Trophoblast cell (in vitro differentiated cells and primary cell): ENCODE data around the gene PLEKHM3.
"Not testable (repeated sequence)": the region's sequence is repeated elsewhere in the genome, so short reads cannot be mapped to it uniquely, and the experiment has no call there.

Source experiments
- DNase-seq, 2 donors: peaks; one replicate each; pipeline ENCODE4 v3.0.0-alpha.2; 2016
- H2AFZ ChIP-seq: 2 replicates; pipeline ENCODE4 v1.6.1; 2013; ENCODE audit warnings: low read length, moderate library complexity, mild to moderate bottlenecking; ENCODE audit not compliant: insufficient read depth, poor library complexity
- H2AK5ac ChIP-seq: 2 replicates; pipeline ENCODE4 v1.6.1; 2013; ENCODE audit warnings: mild to moderate bottlenecking, low read length
- H2BK120ac ChIP-seq: 2 replicates; pipeline ENCODE4 v1.6.1; 2013; ENCODE audit warnings: low read length, mild to moderate bottlenecking, moderate library complexity; ENCODE audit not compliant: insufficient read depth, poor library complexity
- H2BK12ac ChIP-seq: 2 replicates; pipeline ENCODE4 v1.6.1; 2013; ENCODE audit warnings: mild to moderate bottlenecking, low read length, moderate library complexity
- H2BK5ac ChIP-seq: 2 replicates; pipeline ENCODE4 v1.6.1; 2013; ENCODE audit warnings: low read length, low read depth, moderate library complexity, mild to moderate bottlenecking; ENCODE audit not compliant: poor library complexity
- H3K14ac ChIP-seq: 2 replicates; pipeline ENCODE4 v1.6.1; 2013; ENCODE audit warnings: mild to moderate bottlenecking, low read length
- H3K18ac ChIP-seq: 2 replicates; pipeline ENCODE4 v1.6.1; 2013; ENCODE audit warnings: mild to moderate bottlenecking, low read length
- H3K23ac ChIP-seq: 2 replicates; pipeline ENCODE4 v1.6.1; 2013; ENCODE audit warnings: low read length
- H3K27ac ChIP-seq: 2 replicates; pipeline ENCODE4 v1.5.1; 2013; ENCODE audit warnings: low read depth, mild to moderate bottlenecking, inconsistent platforms, low read length, moderate library complexity
- H3K27me3 ChIP-seq: 2 replicates; pipeline ENCODE4 v1.6.1; 2013; ENCODE audit warnings: inconsistent platforms, mild to moderate bottlenecking, low read length, moderate library complexity; ENCODE audit not compliant: insufficient read depth
- H3K36me3 ChIP-seq, 2 experiments: 1 replicate in 1 of 2; 2 replicates in 1 of 2; pipeline ENCODE4 v1.6.1; 2013; ENCODE audit warnings: low read length in 2 of 2, mild to moderate bottlenecking in 2 of 2, moderate library complexity in 1 of 2; ENCODE audit not compliant: insufficient read depth in 2 of 2, control insufficient read depth in 1 of 2
- H3K4ac ChIP-seq: 2 replicates; pipeline ENCODE4 v1.6.1; 2013; ENCODE audit warnings: low read depth, mild to moderate bottlenecking, low read length, moderate library complexity
- H3K4me1 ChIP-seq, 2 experiments: 1 replicate in 1 of 2; 2 replicates in 1 of 2; pipeline ENCODE4 v1.6.1; 2013; ENCODE audit warnings: low read length in 2 of 2, mild to moderate bottlenecking in 2 of 2, moderate library complexity in 1 of 2; ENCODE audit not compliant: insufficient read depth in 2 of 2, control insufficient read depth in 1 of 2
- H3K4me2 ChIP-seq: 2 replicates; pipeline ENCODE4 v1.6.1; 2013; ENCODE audit warnings: inconsistent platforms, mild to moderate bottlenecking, low read length, moderate library complexity
- H3K4me3 ChIP-seq: 2 replicates; pipeline ENCODE4 v1.5.1; 2013; ENCODE audit warnings: mild to moderate bottlenecking, low read depth, low read length, inconsistent platforms
- H3K79me1 ChIP-seq: one replicate; pipeline ENCODE4 v1.6.1; 2013; ENCODE audit warnings: low read length
- H3K79me2 ChIP-seq: 2 replicates; pipeline ENCODE4 v1.6.1; 2013; ENCODE audit warnings: low read length, mild to moderate bottlenecking; ENCODE audit not compliant: control insufficient read depth, insufficient read depth, poor library complexity
- H3K9ac ChIP-seq: 2 replicates; pipeline ENCODE4 v1.6.1; 2013; ENCODE audit warnings: mild to moderate bottlenecking, low read length
- H3K9me3 ChIP-seq: 2 replicates; pipeline ENCODE4 v1.6.1; 2013; ENCODE audit warnings: low read depth, mild to moderate bottlenecking, control low read depth, inconsistent platforms, low read length; ENCODE audit not compliant: insufficient read depth
- H4K12ac ChIP-seq: 2 replicates; pipeline ENCODE4 v1.6.1; 2013; ENCODE audit warnings: low read depth, mild to moderate bottlenecking, low read length, moderate library complexity
- H4K8ac ChIP-seq: 2 replicates; pipeline ENCODE4 v1.6.1; 2013; ENCODE audit warnings: low read depth, mild to moderate bottlenecking, low read length, moderate library complexity
- H4K91ac ChIP-seq: one replicate; pipeline ENCODE4 v1.6.1; 2013; ENCODE audit warnings: low read depth, mild to moderate bottlenecking, low read length, moderate library complexity
- WGBS: extraction: QIAGEN DNeasy Blood & Tissue Kit; methylation state at CpG from one replicate; pipeline ENCODE4 v1.1.7; 2013; ENCODE audit warnings: missing lambda C conversion rate; ENCODE audit not compliant: insufficient read length, insufficient coverage; ENCODE audit errors: extremely low coverage; 5-methylcytosine and 5-hydroxymethylcytosine counted together

PLEKHM3 gene

GRCh38 chr2:207911856-207912255 lies 113.5 kb downstream of the PLEKHM3 start:
- no peaks in the 10 kb centered on the region for H3K79me2 ChIP-seq
- H3K9ac ChIP-seq, result no peak overlapping the region
- no peak overlapping the region for H3K14ac ChIP-seq
- H3K79me1 ChIP-seq, result peaks cover 2% of the 10 kb centered on the region
- H4K12ac ChIP-seq, result no peak overlapping the region
- H3K4me1 ChIP-seq, result peaks cover 5 to 7% of the 10 kb centered on the region in 2 experiments
- H4K8ac ChIP-seq, result no peak overlapping the region
- no peak overlapping the region for H2AFZ ChIP-seq
- no peaks in the 10 kb centered on the region for H3K27me3 ChIP-seq
- no peak overlapping the region for H3K4ac ChIP-seq
- H3K9me3 ChIP-seq, result no peaks in the 10 kb centered on the region
- H3K4me3 ChIP-seq, result no peak overlapping the region
- DNase-seq, result no peak
- no peak overlapping the region for H2AK5ac ChIP-seq
- no peak overlapping the region for H3K27ac ChIP-seq
- H2BK120ac ChIP-seq, result no peak overlapping the region
- no peak overlapping the region for H3K4me2 ChIP-seq
- no peak overlapping the region for H3K23ac ChIP-seq
- no peak overlapping the region for H3K18ac ChIP-seq
- H3K36me3 ChIP-seq, result no peaks in the 10 kb centered on the region
- H2BK12ac ChIP-seq, result no peak overlapping the region
- no peak overlapping the region for H2BK5ac ChIP-seq
- WGBS, result no CpG with 5 or more reads among the region's 3 CpGs
- H4K91ac ChIP-seq, result no peak overlapping the region

- Histone ChIP-seq H3K79me1 (peaks cover 2% of the 10 kb centered on the region), H3K14ac (no peak overlapping the region), H4K91ac (no peak overlapping the region), H3K18ac (no peak overlapping the region), H3K27me3 (no peaks in the 10 kb centered on the region), H3K4me1 (peaks cover 5 to 7% of the 10 kb centered on the region in 2 experiments), H3K9ac (no peak overlapping the region), H3K4me3 (no peak overlapping the region), H3K79me2 (no peaks in the 10 kb centered on the region), H3K4ac (no peak overlapping the region), H3K4me2 (no peak overlapping the region), H3K9me3 (no peaks in the 10 kb centered on the region), H3K36me3 (no peaks in the 10 kb centered on the region), H2BK5ac (no peak overlapping the region), H2BK120ac (no peak overlapping the region), H2AFZ (no peak overlapping the region), H4K12ac (no peak overlapping the region), H3K27ac (no peak overlapping the region), H2AK5ac (no peak overlapping the region), H2BK12ac (no peak overlapping the region), H3K23ac (no peak overlapping the region), H4K8ac (no peak overlapping the region)
- DNase-seq, result no peak
- WGBS, result no CpG with 5 or more reads among the region's 1 CpG
These were observed 114.1 kb downstream of the PLEKHM3 start for GRCh38 chr2:207911215-207911614.

- H3K36me3 ChIP-seq, H2BK12ac ChIP-seq, H3K23ac ChIP-seq, H2BK5ac ChIP-seq, H3K9me3 ChIP-seq, DNase-seq, H4K8ac ChIP-seq, H4K12ac ChIP-seq, H3K4me2 ChIP-seq, H3K79me2 ChIP-seq, H3K4ac ChIP-seq, H4K91ac ChIP-seq, H3K18ac ChIP-seq, H3K27me3 ChIP-seq, H2AFZ ChIP-seq, H3K9ac ChIP-seq, H2BK120ac ChIP-seq, H3K27ac ChIP-seq, H2AK5ac ChIP-seq, H3K4me3 ChIP-seq, H3K4me1 ChIP-seq, H3K14ac ChIP-seq, H3K79me1 ChIP-seq: not testable (repeated sequence)
- no CpG with 5 or more reads among the region's 5 CpGs for WGBS
These were observed 118.8 kb downstream of the PLEKHM3 start for GRCh38 chr2:207906495-207906894.

GRCh38 chr2:207905546-207905945 lies 119.8 kb downstream of the PLEKHM3 start:
- Histone ChIP-seq H3K9ac (no peak overlapping the region), H3K4ac (no peak overlapping the region), H3K27me3 (no peaks in the 10 kb centered on the region), H3K18ac (no peak overlapping the region), H3K27ac (no peak overlapping the region), H3K23ac (no peak overlapping the region), H2BK5ac (no peak overlapping the region), H3K9me3 (no peaks in the 10 kb centered on the region), H4K91ac (no peak overlapping the region), H3K4me2 (no peak overlapping the region), H2AK5ac (no peak overlapping the region), H3K79me2 (no peaks in the 10 kb centered on the region), H2BK120ac (no peak overlapping the region), H4K12ac (no peak overlapping the region), H3K36me3 (no peaks in the 10 kb centered on the region), H2AFZ (no peak overlapping the region), H4K8ac (no peak overlapping the region), H3K4me1 (no peaks in the 10 kb centered on the region), H3K79me1 (no peaks in the 10 kb centered on the region), H3K4me3 (no peak overlapping the region), H3K14ac (no peak overlapping the region), H2BK12ac (no peak overlapping the region)
- no CpG with 5 or more reads among the region's 1 CpG for WGBS
- DNase-seq, result no peak
